HCT116 (cell line): ENCODE results near the gene LAMC3. TPM values are rescaled to one million over a fixed set of nuclear protein-coding genes. Genes with fewer than 3 reads are reported as not detected.

Experiments used
- ATAC-seq: fragments of 200-7000 bp; cut with Tn5 transposase; 2 replicates; pipeline ENCODE4 v1.9.1; 2020; ENCODE audit warnings: mild to moderate bottlenecking, moderate library complexity
- BruUV-seq: library from RNA; stranded (reverse); fragments of 400-500 nt; replicated peaks from 2 replicates; lab custom pipeline; 2021; lab: Mats Ljungman, UMichigan
- CTCF ChIA-PET: fragments of 300-600 bp; sonication (Branson Sonifier 250); formaldehyde crosslinking; loops from one replicate; lab custom pipeline; 2021; ENCODE audit warnings: antibody characterized with exemption; lab: Charles Lee
- POLR2A ChIA-PET: fragments of 300-600, 350-600 bp; sonication (Branson Sonifier 250); formaldehyde crosslinking; loops from one replicate; lab custom pipeline; 2021; ENCODE audit warnings: antibody characterized with exemption; lab: Charles Lee
- RAD21 ChIA-PET, 2 experiments: fragments of 300-600 bp; sonication (Branson Sonifier 250); formaldehyde crosslinking; loops; one replicate each; lab custom pipeline; 2023; ENCODE audit warnings: low total read pairs in 2 of 2; ENCODE audit not compliant: uncharacterized antibody in 2 of 2, unreplicated experiment in 2 of 2, low non-redundant PET in 1 of 2; lab: Charles Lee
- DNase-seq: peaks from one replicate; pipeline ENCODE4 v3.0.0-alpha.2; 2010; ENCODE audit warnings: low read depth, low spot score
- H2AFZ ChIP-seq: fragments of 200-600 bp; shearing (Covaris generic), sonication (generic); 2 replicates; pipeline ENCODE4 v1.6.1; 2017; ENCODE audit warnings: low read depth, mixed run types, mixed read lengths, antibody characterized with exemption, low read length; ENCODE audit not compliant: poor library complexity, severe bottlenecking
- H3K27ac ChIP-seq: 2 replicates; pipeline ENCODE4 v1.5.1; 2012; ENCODE audit warnings: low read depth, low read length
- H3K27me3 ChIP-seq: fragments of 200-600 bp; sonication (generic); 2 replicates; pipeline ENCODE4 v1.6.1; 2016; ENCODE audit warnings: mixed run types, low read length, mixed read lengths; ENCODE audit not compliant: insufficient read depth
- H3K36me3 ChIP-seq, 2 experiments: fragments of 200-500 bp in 1 of 2; fragments of 200-600 bp in 1 of 2; sonication (Bioruptor generic) in 1 of 2; sonication (generic) in 1 of 2; 2 replicates each; pipeline versions ENCODE4 v1.5.1 to v1.6.1; 2014 to 2016; ENCODE audit warnings: low read length in 2 of 2, inconsistent platforms in 1 of 2, mixed read lengths in 1 of 2, mixed run types in 1 of 2; ENCODE audit not compliant: insufficient read depth in 2 of 2, control insufficient read depth in 1 of 2
- H3K4me1 ChIP-seq, 2 experiments: fragments of 200-600 bp in 1 of 2; sonication (generic) in 1 of 2; 2 replicates each; pipeline versions ENCODE4 v1.5.1 to v1.6.1; 2012 to 2017; ENCODE audit warnings: low read length in 2 of 2, inconsistent platforms in 1 of 2, mild to moderate bottlenecking in 1 of 2, mixed read lengths in 1 of 2, mixed run types in 1 of 2, moderate library complexity in 1 of 2; ENCODE audit not compliant: insufficient read depth in 2 of 2, control insufficient read depth in 1 of 2
- H3K4me2 ChIP-seq: fragments of 200-600 bp; sonication (generic); 2 replicates; pipeline ENCODE4 v1.6.1; 2017; ENCODE audit warnings: mixed run types, low read length, mixed read lengths
- H3K4me3 ChIP-seq, 2 experiments: fragments of 200-600 bp in 1 of 2; sonication (generic) in 1 of 2; replicated peaks in 1 of 2; 2 replicates each; pipeline ENCODE4 v1.5.1; 2011 to 2016; ENCODE audit warnings: low read length in 2 of 2, control low read depth in 1 of 2, low read depth in 1 of 2, mild to moderate bottlenecking in 1 of 2, mixed read lengths in 1 of 2, mixed run types in 1 of 2
- H3K79me2 ChIP-seq: fragments of 200-600 bp; sonication (generic); 2 replicates; pipeline ENCODE4 v1.6.1; 2017; ENCODE audit warnings: mild to moderate bottlenecking, mixed run types, low read length, moderate library complexity, mixed read lengths; ENCODE audit not compliant: insufficient read depth
- H3K9ac ChIP-seq: fragments of 200-600 bp; sonication (generic); 2 replicates; pipeline ENCODE4 v1.6.1; 2016; ENCODE audit warnings: low read length, mixed read lengths
- H3K9me2 ChIP-seq: fragments of 200-600 bp; sonication (generic), shearing (Covaris generic); 2 replicates; pipeline ENCODE4 v1.6.1; 2017; ENCODE audit warnings: mixed run types, mild to moderate bottlenecking, moderate library complexity; ENCODE audit not compliant: insufficient read depth
- H3K9me3 ChIP-seq, 2 experiments: fragments of 200-500 bp in 1 of 2; fragments of 200-600 bp in 1 of 2; sonication (Bioruptor generic) in 1 of 2; sonication (generic) in 1 of 2; 2 replicates each; pipeline ENCODE4 v1.6.1; 2014 to 2017; ENCODE audit warnings: low read length in 2 of 2, mixed read lengths in 2 of 2, inconsistent platforms in 1 of 2, low read depth in 1 of 2, mild to moderate bottlenecking in 1 of 2, mixed run types in 1 of 2, moderate library complexity in 1 of 2; ENCODE audit not compliant: control insufficient read depth in 1 of 2, insufficient read depth in 1 of 2
- H4K20me1 ChIP-seq: fragments of 200-600 bp; sonication (generic), shearing (Covaris generic); 2 replicates; pipeline ENCODE4 v1.6.1; 2017; ENCODE audit warnings: mixed run types, mild to moderate bottlenecking, moderate library complexity; ENCODE audit not compliant: insufficient read depth
- CBX3 ChIP-seq: IDR thresholded peaks from 2 replicates; pipeline ENCODE4 v1.6.1; 2012; ENCODE audit warnings: low read depth
- CEBPB ChIP-seq: IDR thresholded peaks from 2 replicates; pipeline ENCODE4 v1.6.1; 2012; ENCODE audit warnings: low read depth
- CTCF ChIP-seq, 3 experiments: fragments of 200-600 bp in 1 of 3; sonication (generic) in 1 of 3; IDR thresholded peaks in 2 of 3; conservative IDR thresholded peaks in 1 of 3; 2 replicates each; pipeline ENCODE4 v1.5.1; 2012 to 2017; ENCODE audit warnings: low read depth in 2 of 3, low read length in 2 of 3, antibody characterized with exemption in 1 of 3, borderline replicate concordance in 1 of 3, control low read depth in 1 of 3, mild to moderate bottlenecking in 1 of 3, mixed read lengths in 1 of 3, mixed run types in 1 of 3, moderate library complexity in 1 of 3; ENCODE audit not compliant: insufficient read depth in 1 of 3
- EGR1 ChIP-seq: IDR thresholded peaks from 2 replicates; pipeline ENCODE4 v1.6.1; 2012; ENCODE audit warnings: low read depth
- EZH2phosphoT487 ChIP-seq: fragments of 200-600 bp; IDR thresholded peaks from 2 replicates; pipeline ENCODE4 v1.6.1; 2018; ENCODE audit warnings: antibody characterized with exemption, borderline replicate concordance
- FOSL1 ChIP-seq: IDR thresholded peaks from 2 replicates; pipeline ENCODE4 v1.6.1; 2012; ENCODE audit warnings: low read depth
- REST ChIP-seq: IDR thresholded peaks from 2 replicates; pipeline ENCODE4 v1.6.1; 2012; ENCODE audit warnings: low read depth
- TCF7L2 ChIP-seq: IDR thresholded peaks from 2 replicates; pipeline ENCODE4 v1.7.0; 2011; ENCODE audit warnings: borderline replicate concordance, inconsistent platforms; ENCODE audit not compliant: insufficient read depth, insufficient read length; ENCODE audit errors: extremely low read depth
- YY1 ChIP-seq: IDR thresholded peaks from 2 replicates; pipeline ENCODE4 v1.6.1; 2011; ENCODE audit warnings: low read length, low read depth, moderate library complexity, mild to moderate bottlenecking; ENCODE audit not compliant: insufficient replicate concordance; ENCODE audit errors: extremely low read depth
- intact Hi-C: fragments of 100-400 bp; cut with micrococcal nuclease; formaldehyde crosslinking; loops from 2 replicates; pipeline ENCODE4 v1.10.0; 2022
- total RNA-seq: library from RNA; stranded (reverse); gene quantifications from one replicate; pipeline ENCODE4 v1.2.1, GENCODE V29; 2021; ENCODE audit not compliant: unreplicated experiment
- TF ChIP-seq, protein P1 (sequence below): IDR thresholded peaks from 2 replicates; pipeline ENCODE4 v1.6.1; 2012

The LAMC3 gene
- total RNA-seq, 1 experiment from 2014 or later: 7.7 TPM

GRCh38 chr9:131107760-131108159, 98.8 kb downstream of the LAMC3 start (continued):
- TF ChIP-seq REST: no peak
- TF ChIP-seq CTCF (IDR thresholded peaks at IDR 0.05 in 2 of 3, conservative IDR thresholded peaks at IDR 0.05 in 1 of 3; ENCODE audit: borderline replicate concordance in 1 of 3, insufficient read depth in 1 of 3, low read depth in 2 of 3, low read length in 2 of 3): no peak

DNA sequence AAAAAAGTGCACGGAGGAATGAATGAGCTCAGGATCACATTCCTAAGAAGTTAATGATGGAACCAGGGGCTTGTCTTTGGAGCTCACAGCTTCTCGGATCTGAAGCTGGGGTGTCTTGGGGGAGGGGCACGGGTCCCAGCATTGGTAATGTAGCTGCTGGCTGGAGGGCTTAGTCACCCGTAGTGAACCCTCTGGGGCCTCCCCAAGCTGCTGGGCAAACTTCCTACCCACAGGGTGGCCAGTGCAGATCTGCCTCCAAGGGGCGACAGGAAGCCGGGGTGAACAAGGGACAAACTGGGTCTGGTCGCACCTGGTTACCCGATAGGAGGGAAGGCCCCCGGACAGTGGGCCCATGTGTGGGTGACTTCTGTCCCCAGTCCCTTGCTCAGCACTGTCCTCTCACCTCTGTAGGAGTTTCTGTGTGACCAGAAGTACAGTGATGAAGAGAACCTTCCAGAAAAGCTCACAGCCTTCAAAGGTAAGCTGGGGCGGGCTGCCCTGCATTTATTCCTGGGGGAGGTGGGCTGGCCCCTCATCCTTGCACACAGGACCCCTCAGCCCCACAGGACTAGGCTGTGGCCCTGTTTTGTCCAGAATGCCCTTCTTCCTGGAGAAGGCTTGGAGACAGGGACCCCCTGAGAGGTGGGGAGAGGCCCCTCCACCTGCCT, 102.3 kb downstream of the LAMC3 start:
- intact Hi-C loops: no loop called here
- ATAC-seq: no peak
- H3K4me1 ChIP-seq: no peaks in the 10 kb centered on the region
- no peak overlapping the region for H3K27ac ChIP-seq
- ChIA-PET RAD21 (no interaction called here), CTCF (no interaction called here), POLR2A (interaction anchor here (0.6 kb wide), 1 partner anchor 228 kb away, joined by 3 read pairs; no protein-coding TSS in a partner anchor)
- DNase-seq: no peak
- BruUV-seq: no TSS peak
- H4K20me1 ChIP-seq: no peaks in the 10 kb centered on the region
- H3K9me3 ChIP-seq: no peaks in the 10 kb centered on the region
- no peak overlapping the region for H3K4me2 ChIP-seq
- no peaks in the 10 kb centered on the region for H3K79me2 ChIP-seq
- no peaks in the 10 kb centered on the region for H3K27me3 ChIP-seq
- no peaks in the 10 kb centered on the region for H3K36me3 ChIP-seq
- no peaks in the 10 kb centered on the region for H3K9me2 ChIP-seq
- H3K4me3 ChIP-seq: no peak overlapping the region
- H2AFZ ChIP-seq: no peak overlapping the region
- H3K9ac ChIP-seq: no peak overlapping the region
- TF ChIP-seq EGR1: no peak
- no peak for TF ChIP-seq CEBPB
- no peak for TF ChIP-seq TCF7L2
- TF ChIP-seq FOSL1: no peak
- no peak for TF ChIP-seq EZH2phosphoT487
- TF ChIP-seq YY1: no peak
- TF ChIP-seq, protein P1, sequence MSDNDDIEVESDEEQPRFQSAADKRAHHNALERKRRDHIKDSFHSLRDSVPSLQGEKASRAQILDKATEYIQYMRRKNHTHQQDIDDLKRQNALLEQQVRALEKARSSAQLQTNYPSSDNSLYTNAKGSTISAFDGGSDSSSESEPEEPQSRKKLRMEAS: no peak
- TF ChIP-seq CBX3: no peak
- TF ChIP-seq CTCF (IDR thresholded peaks at IDR 0.05 in 2 of 3, conservative IDR thresholded peaks at IDR 0.05 in 1 of 3; ENCODE audit: borderline replicate concordance in 1 of 3, insufficient read depth in 1 of 3, low read depth in 2 of 3, low read length in 2 of 3): no peak
- TF ChIP-seq REST: no peak
